ENCODE results near the gene GCAT. TPM values are rescaled to one million over a fixed set of nuclear protein-coding genes. Genes with fewer than 3 reads are reported as not detected.

The GCAT gene
- total RNA-seq, 1 donor from 2014 or later: 14.3 TPM

- FAIRE-seq (no peak), DNase-seq (ENCODE audit: low read depth) (no peak)
- Histone ChIP-seq H3K27me3 (ENCODE audit: insufficient read depth, low read length) (peaks cover 7% of the 10 kb centered on the region), H3K4me3 (ENCODE audit: insufficient read depth, low read depth, low read length) (no peak overlapping the region), H2AFZ (ENCODE audit: low read depth, low read length) (no peak overlapping the region), H3K9me3 (ENCODE audit: insufficient read depth, low read depth, low read length) (no peaks in the 10 kb centered on the region), H3K4me2 (ENCODE audit: low read length) (no peak overlapping the region), H4K20me1 (ENCODE audit: insufficient read depth, low read length) (no peaks in the 10 kb centered on the region), H3K4me1 (ENCODE audit: insufficient read depth, low read length) (peaks cover 18% of the 10 kb centered on the region), H3K27ac (ENCODE audit: low read depth, low read length) (no peak overlapping the region), H3K79me2 (ENCODE audit: insufficient read depth, low read length) (no peaks in the 10 kb centered on the region), H3K36me3 (ENCODE audit: insufficient read depth, low read length) (no peaks in the 10 kb centered on the region), H3K9ac (ENCODE audit: low read length) (no peak overlapping the region)
- no peak for TF ChIP-seq EZH2 (IDR thresholded peaks at IDR 0.05; ENCODE audit: insufficient read depth, low read length)
- no peak for TF ChIP-seq CTCF (IDR thresholded peaks at IDR 0.05; ENCODE audit: insufficient read depth, low read depth, low read length)
- Mint-ChIP-seq H3K4me1 (ENCODE audit: low read depth, unreplicated experiment) (peaks cover 2% of the 10 kb centered on the region), H3K27ac (ENCODE audit: unreplicated experiment) (no peak overlapping the region), H3K36me3 (ENCODE audit: low read depth, unreplicated experiment) (peaks cover 9% of the 10 kb centered on the region), H3K27me3 (ENCODE audit: low read depth, unreplicated experiment) (peaks cover 14% of the 10 kb centered on the region), H3K9me3 (ENCODE audit: unreplicated experiment) (no peaks in the 10 kb centered on the region), H3K4me3 (ENCODE audit: unreplicated experiment) (no peak overlapping the region)
Observed at GRCh38 chr22:37816543-37817180, 8.9 kb downstream of the GCAT start.

DNA sequence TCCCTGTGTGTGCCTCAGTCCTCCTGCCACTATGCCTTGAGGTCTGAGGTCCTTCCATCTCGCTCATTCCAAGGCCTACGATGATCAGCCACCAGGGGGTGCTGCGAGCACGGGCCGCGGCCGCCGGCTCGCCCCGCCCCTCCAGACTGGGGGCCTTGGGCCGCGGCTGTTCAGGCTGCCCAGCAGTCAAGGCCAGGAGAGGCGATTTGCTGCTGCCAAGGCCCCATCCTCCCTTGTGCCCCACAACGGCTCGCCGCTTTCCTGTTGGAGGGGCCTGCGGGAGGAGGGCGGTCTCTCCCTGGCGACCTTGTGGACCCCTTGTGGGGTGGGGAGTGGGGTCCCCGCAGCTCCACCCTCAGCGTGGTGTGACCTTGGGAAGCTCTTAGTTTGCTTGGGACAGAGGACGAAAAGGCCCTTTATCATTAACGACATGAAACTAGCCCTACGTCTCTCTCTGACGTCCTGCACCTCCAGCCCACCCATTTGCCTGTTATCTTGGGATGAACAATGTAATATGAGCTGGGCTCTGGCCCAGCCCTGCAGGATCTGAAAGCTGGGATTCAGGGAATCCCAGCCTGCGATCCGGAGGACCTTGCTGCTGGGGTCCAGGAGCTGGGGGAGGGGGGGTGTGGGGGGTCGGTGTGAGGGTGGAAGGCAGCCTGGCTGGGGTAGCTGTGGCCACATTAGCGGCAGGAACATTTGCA lies 10.1 kb downstream of the GCAT start:
- Histone ChIP-seq H3K9ac (ENCODE audit: low read length) (peak overlapping the region; percentile 76), H4K20me1 (ENCODE audit: insufficient read depth, low read length) (no peaks in the 10 kb centered on the region), H3K27ac (ENCODE audit: low read depth, low read length) (peak overlapping the region; percentile 68), H3K9me3 (ENCODE audit: insufficient read depth, low read depth, low read length) (no peaks in the 10 kb centered on the region), H3K36me3 (ENCODE audit: insufficient read depth, low read length) (no peaks in the 10 kb centered on the region), H3K27me3 (ENCODE audit: insufficient read depth, low read length) (peaks cover 10% of the 10 kb centered on the region), H3K4me3 (ENCODE audit: insufficient read depth, low read depth, low read length) (peak overlapping the region; percentile 51), H3K79me2 (ENCODE audit: insufficient read depth, low read length) (no peaks in the 10 kb centered on the region), H3K4me2 (ENCODE audit: low read length) (peak overlapping the region; percentile 85), H3K4me1 (ENCODE audit: insufficient read depth, low read length) (peaks cover 18% of the 10 kb centered on the region), H2AFZ (ENCODE audit: low read depth, low read length) (peak overlapping the region; percentile 90)
- H3K27ac Mint-ChIP-seq (ENCODE audit: unreplicated experiment): peak overlapping the region; percentile 62
- peaks cover 2% of the 10 kb centered on the region for H3K4me1 Mint-ChIP-seq (ENCODE audit: low read depth, unreplicated experiment)
- no peaks in the 10 kb centered on the region for H3K9me3 Mint-ChIP-seq (ENCODE audit: unreplicated experiment)
- peaks cover 24% of the 10 kb centered on the region for H3K27me3 Mint-ChIP-seq (ENCODE audit: low read depth, unreplicated experiment)
- peak overlapping the region; percentile 20 for H3K4me3 Mint-ChIP-seq (ENCODE audit: unreplicated experiment)
- TF ChIP-seq CTCF (IDR thresholded peaks at IDR 0.05; ENCODE audit: insufficient read depth, low read depth, low read length) (peak; percentile 76), EZH2 (IDR thresholded peaks at IDR 0.05; ENCODE audit: insufficient read depth, low read length) (no peak)
- peaks cover 5% of the 10 kb centered on the region for H3K36me3 Mint-ChIP-seq (ENCODE audit: low read depth, unreplicated experiment)
- FAIRE-seq: peak; percentile 9
- DNase-seq (ENCODE audit: low read depth): peak; percentile 69
